ENCODE data around the gene MLN.

The MLN gene

GRCh38 chr6:33830635-33831240, 26.9 kb upstream of the MLN start:
- Histone ChIP-seq H3K9me3 (ENCODE audit: severe bottlenecking) (no peaks in the 10 kb centered on the region), H3K27ac (ENCODE audit: poor library complexity, severe bottlenecking) (no peak overlapping the region), H3K4me1 (ENCODE audit: insufficient read depth, poor library complexity, severe bottlenecking) (peaks cover 15% of the 10 kb centered on the region), H3K36me3 (ENCODE audit: low read depth) (no peaks in the 10 kb centered on the region), H3K4me3 (ENCODE audit: severe bottlenecking) (no peak overlapping the region), H3K27me3 (ENCODE audit: insufficient read depth, poor library complexity, severe bottlenecking) (no peaks in the 10 kb centered on the region)
- TF ChIP-seq, protein P1, sequence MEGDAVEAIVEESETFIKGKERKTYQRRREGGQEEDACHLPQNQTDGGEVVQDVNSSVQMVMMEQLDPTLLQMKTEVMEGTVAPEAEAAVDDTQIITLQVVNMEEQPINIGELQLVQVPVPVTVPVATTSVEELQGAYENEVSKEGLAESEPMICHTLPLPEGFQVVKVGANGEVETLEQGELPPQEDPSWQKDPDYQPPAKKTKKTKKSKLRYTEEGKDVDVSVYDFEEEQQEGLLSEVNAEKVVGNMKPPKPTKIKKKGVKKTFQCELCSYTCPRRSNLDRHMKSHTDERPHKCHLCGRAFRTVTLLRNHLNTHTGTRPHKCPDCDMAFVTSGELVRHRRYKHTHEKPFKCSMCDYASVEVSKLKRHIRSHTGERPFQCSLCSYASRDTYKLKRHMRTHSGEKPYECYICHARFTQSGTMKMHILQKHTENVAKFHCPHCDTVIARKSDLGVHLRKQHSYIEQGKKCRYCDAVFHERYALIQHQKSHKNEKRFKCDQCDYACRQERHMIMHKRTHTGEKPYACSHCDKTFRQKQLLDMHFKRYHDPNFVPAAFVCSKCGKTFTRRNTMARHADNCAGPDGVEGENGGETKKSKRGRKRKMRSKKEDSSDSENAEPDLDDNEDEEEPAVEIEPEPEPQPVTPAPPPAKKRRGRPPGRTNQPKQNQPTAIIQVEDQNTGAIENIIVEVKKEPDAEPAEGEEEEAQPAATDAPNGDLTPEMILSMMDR (IDR thresholded peaks at IDR 0.05; ENCODE audit: poor library complexity, severe bottlenecking): no peak
- ATAC-seq (ENCODE audit: low read depth) (no peak), DNase-seq (ENCODE audit: low spot score) (no peak)

DNA sequence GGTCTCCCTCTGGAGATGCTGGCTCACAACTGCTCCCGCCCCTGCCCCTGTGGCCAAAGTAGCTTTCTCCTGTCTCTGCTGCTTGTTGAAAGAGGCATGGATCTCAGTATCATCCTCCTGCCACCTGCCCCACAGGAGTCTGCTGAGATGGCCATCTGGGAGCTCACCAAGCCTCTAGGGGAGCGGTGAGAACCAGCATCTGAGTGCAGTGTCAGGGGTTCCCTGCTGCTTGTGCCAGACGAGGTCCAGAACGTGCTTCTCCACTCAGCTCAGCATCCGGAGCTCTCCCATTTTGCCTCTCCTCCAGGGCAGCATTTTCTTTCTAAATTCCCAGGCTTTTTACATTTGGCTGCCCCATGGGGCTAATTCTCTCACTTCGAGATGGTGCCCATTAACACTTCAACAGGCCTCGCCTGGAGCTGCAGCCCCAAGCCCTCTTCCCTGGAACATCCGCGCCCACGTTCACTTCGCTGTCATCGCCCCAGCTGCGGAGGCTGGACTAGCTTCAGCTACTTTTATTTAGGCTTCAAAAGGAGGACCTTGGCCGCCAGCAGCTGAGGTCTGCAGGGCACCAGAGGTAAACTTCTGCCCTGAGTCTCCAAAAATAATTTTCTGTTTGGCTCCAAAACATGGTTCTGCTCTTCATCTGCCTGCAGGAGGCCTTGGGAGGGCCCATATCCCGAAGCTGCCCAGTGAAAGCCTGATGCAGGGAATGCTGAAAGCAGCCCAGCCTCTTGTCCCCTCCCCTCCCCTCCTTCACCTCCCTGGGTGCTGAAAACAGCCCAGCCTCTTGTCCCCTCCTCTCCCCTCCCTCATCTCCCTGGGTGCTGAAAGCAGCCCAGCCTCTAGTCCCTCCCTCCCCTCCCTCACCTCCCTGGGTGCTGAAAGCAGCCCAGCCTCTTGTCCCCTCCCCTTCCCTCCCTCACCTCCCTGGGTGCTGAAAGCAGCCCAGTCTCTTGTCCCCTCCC, 25.2 kb upstream of the MLN start:
- TF ChIP-seq, protein P1 (IDR thresholded peaks at IDR 0.05; ENCODE audit: poor library complexity, severe bottlenecking): no peak
- H3K27ac ChIP-seq (ENCODE audit: poor library complexity, severe bottlenecking): no peak overlapping the region

GRCh38 chr6:33828452-33828763, 24.6 kb upstream of the MLN start:
- Histone ChIP-seq H3K4me3 (ENCODE audit: severe bottlenecking) (no peak overlapping the region), H3K9me3 (ENCODE audit: severe bottlenecking) (no peaks in the 10 kb centered on the region), H3K27me3 (ENCODE audit: insufficient read depth, poor library complexity, severe bottlenecking) (no peaks in the 10 kb centered on the region), H3K4me1 (ENCODE audit: insufficient read depth, poor library complexity, severe bottlenecking) (no peaks in the 10 kb centered on the region), H3K27ac (ENCODE audit: poor library complexity, severe bottlenecking) (no peak overlapping the region), H3K36me3 (ENCODE audit: low read depth) (no peaks in the 10 kb centered on the region)
- DNase-seq (ENCODE audit: low spot score) (no peak), ATAC-seq (ENCODE audit: low read depth) (no peak)
- TF ChIP-seq, protein P1 (IDR thresholded peaks at IDR 0.05; ENCODE audit: poor library complexity, severe bottlenecking): no peak

More for the DNA sequence above, 25.2 kb upstream of the MLN start:
- DNase-seq (ENCODE audit: low spot score) (no peak), ATAC-seq (ENCODE audit: low read depth) (no peak)
- H3K4me1 ChIP-seq (ENCODE audit: insufficient read depth, poor library complexity, severe bottlenecking): peaks cover 2% of the 10 kb centered on the region
- no peaks in the 10 kb centered on the region for H3K36me3 ChIP-seq (ENCODE audit: low read depth)
- no peak overlapping the region for H3K4me3 ChIP-seq (ENCODE audit: severe bottlenecking)
- no peaks in the 10 kb centered on the region for H3K9me3 ChIP-seq (ENCODE audit: severe bottlenecking)
- H3K27me3 ChIP-seq (ENCODE audit: insufficient read depth, poor library complexity, severe bottlenecking): no peaks in the 10 kb centered on the region

DNA sequence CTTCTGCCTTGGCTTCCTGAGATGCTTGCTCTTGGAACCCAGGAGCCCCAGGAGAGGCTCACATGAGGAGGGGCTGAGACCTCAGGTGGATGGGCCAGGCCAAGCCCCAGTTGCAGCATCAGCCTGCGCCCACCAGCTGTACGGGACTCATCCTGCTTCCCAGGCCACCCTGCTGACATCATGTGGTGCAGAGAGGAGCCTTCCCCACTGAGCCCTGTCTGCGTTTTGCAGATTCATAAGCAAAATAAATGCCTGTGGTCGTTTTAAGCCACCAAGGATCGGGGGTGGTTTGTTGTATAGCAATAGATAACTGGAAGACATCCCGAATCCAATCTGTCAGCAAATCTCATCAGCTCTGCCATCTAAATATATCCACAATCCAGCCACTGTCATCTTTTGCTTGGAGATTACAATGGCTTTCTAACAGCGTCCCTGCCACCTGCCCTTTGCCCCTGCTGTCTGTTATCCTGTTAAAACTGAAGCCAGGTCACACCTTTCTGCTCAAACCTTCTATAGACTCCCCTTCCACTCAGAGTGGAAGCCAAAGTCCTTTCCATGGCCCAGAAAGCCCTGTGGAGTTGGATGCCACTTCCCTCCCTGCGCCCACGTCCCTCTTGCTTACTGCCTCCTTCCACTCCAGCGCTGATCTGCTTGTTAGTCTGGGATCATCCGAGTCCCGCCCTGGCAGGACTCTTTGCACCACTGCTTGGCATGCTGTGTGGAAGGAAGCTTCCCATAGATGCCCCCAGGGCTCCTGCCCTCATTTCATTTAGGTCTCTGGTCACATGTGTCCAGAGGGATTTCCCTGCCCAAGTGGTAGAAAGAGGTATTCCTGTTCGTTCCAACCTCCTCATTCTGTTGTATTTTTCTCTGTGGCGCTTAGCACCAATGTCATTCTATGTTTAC, 24.0 kb upstream of the MLN start:
- TF ChIP-seq, protein P1 (IDR thresholded peaks at IDR 0.05; ENCODE audit: poor library complexity, severe bottlenecking): no peak
- ATAC-seq (ENCODE audit: low read depth) (no peak), DNase-seq (ENCODE audit: low spot score) (peak; percentile 30)
- Histone ChIP-seq H3K27me3 (ENCODE audit: insufficient read depth, poor library complexity, severe bottlenecking) (no peaks in the 10 kb centered on the region), H3K4me1 (ENCODE audit: insufficient read depth, poor library complexity, severe bottlenecking) (no peaks in the 10 kb centered on the region), H3K27ac (ENCODE audit: poor library complexity, severe bottlenecking) (no peak overlapping the region), H3K36me3 (ENCODE audit: low read depth) (no peaks in the 10 kb centered on the region), H3K9me3 (ENCODE audit: severe bottlenecking) (no peaks in the 10 kb centered on the region), H3K4me3 (ENCODE audit: severe bottlenecking) (no peak overlapping the region)

Measured in RWPE2 (cell line).